Stimulated activated CD4-positive, alpha-beta T cell treated with anti-CD3 and anti-CD28 coated beads, TNF-alpha, amount 100 ng/mL, for 1 hour (primary cell): Measurements from ENCODE around the gene SPTLC2.
"Not testable (repeated sequence)": the region's sequence is repeated elsewhere in the genome, so short reads cannot be mapped to it uniquely, and the experiment has no call there.

Experiments used
- DNase-seq, 3 donors: peaks; one replicate each; pipeline ENCODE4 v3.0.0-alpha.2; 2020; ENCODE audit warnings: low read depth in 3 of 3, low spot score in 1 of 3

Gene SPTLC2

GRCh38 chr14:77590845-77591485 lies 25.5 kb downstream of the SPTLC2 start:
- no peak for DNase-seq

DNA sequence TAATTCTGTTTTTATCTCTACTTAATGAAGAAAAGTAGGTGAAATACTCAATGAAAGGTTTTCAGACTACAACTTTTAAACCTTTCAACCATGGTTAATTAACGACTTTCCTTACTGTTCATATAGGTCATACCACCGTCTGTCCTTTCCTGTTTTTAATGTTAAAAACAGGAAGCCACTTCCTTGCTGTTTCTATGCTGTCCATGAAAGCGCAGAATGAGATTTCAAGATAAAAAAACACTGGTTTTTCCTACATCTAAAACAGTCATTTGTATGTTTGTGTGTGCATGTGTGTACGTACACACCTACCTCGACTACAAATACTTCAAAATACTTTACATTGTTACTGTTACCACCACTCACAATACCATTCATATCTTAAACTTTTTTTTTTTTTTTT lies 27.3 kb downstream of the SPTLC2 start:
- no peak for DNase-seq

GRCh38 chr14:77588411-77589025 lies 27.9 kb downstream of the SPTLC2 start:
- not testable (repeated sequence) for DNase-seq

DNA sequence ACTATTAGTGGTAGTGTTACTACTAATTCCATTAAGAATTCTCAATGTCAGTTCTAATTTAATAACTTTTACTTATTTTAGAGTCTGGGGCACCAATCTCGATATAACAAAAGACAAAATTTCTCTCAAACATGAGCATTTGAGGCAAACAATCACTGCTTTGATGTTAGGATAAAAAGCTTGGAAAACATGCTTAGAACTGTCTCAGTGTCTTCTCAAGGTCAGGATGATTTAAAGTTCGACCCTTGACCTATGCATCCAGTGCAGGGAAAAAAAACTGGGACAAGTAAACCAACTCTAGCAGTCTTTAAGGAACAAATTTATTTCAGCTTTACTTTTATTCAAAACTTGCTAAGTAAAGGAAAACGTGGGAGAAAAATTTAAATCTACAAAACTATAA lies 31.1 kb downstream of the SPTLC2 start:
- DNase-seq: no peak

GRCh38 chr14:77584809-77585208 lies 31.6 kb downstream of the SPTLC2 start:
- DNase-seq: no peak

DNA sequence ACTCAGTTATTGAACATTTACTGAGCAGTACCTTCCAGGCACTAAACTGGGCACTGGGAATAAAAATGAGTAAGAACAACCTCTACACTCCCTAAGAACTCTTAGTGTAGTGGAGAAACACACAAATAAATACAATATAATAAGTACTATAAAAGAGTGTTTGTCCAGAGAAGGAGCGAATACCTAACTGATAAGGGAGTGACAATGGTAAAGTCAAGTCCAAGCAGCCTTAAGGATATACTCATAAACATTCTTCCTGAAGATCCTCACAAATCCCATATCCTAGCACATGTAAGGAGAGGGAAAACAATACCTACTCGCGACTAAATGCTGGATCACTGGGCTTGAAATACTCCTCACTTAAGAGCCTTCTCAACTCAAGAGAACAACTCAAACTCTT lies 32.8 kb downstream of the SPTLC2 start:
- DNase-seq: no peak

- no peak for DNase-seq
Measured at GRCh38 chr14:77582511-77582910, 33.9 kb downstream of the SPTLC2 start.

- DNase-seq: no peak
Measured at GRCh38 chr14:77580964-77581505, 35.4 kb downstream of the SPTLC2 start.

GRCh38 chr14:77580477-77580876 lies 36.0 kb downstream of the SPTLC2 start:
- no peak for DNase-seq

GRCh38 chr14:77579780-77580179 lies 36.7 kb downstream of the SPTLC2 start:
- no peak for DNase-seq

DNA sequence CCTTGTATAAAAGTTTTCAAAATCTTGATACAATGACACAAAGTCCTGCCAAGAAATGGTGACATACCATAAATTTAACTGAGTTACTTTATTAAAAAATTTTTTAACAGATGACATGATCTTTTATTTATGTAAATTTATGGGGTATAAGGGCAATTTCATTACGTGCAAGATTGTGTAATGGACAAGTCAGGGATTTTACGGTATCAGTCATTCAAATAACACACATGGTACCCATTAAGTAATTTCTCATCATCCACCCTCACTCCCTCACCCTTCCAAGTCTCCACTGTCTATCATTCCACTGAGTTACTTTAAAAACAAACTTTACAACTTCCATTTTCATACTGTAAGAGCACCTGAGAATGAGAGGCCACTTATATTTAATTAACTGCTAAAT lies 37.4 kb downstream of the SPTLC2 start:
- DNase-seq: no peak

GRCh38 chr14:77574446-77575115 lies 41.9 kb downstream of the SPTLC2 start:
- no peak for DNase-seq

- DNase-seq: no peak
Measured at GRCh38 chr14:77573964-77574363, 42.5 kb downstream of the SPTLC2 start.

GRCh38 chr14:77570706-77571268 lies 45.6 kb downstream of the SPTLC2 start:
- no peak for DNase-seq

GRCh38 chr14:77565994-77566305 lies 50.5 kb downstream of the SPTLC2 start:
- no peak for DNase-seq

GRCh38 chr14:77565289-77565993 lies 51.0 kb downstream of the SPTLC2 start:
- DNase-seq: no peak

DNA sequence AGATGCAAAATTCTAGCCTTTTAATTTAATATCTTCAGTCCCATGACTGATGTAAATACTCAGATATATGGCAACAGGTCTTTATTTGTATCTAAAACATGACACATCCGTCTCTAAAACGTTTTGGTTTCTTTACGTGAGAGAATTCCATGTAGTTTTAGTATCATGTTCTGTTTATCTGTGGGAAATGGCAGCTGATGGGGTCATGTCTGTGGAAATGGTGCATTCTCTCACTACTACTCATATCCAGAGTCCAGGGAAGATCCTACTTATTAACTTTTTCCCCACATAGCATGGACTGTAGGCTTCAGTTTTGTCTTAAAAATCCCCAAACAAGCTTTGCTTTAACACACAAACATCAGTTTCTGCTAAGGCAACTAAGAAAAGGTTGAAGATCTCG lies 53.8 kb downstream of the SPTLC2 start:
- DNase-seq: no peak

GRCh38 chr14:77561881-77562280 lies 54.6 kb downstream of the SPTLC2 start:
- DNase-seq: no peak

DNA sequence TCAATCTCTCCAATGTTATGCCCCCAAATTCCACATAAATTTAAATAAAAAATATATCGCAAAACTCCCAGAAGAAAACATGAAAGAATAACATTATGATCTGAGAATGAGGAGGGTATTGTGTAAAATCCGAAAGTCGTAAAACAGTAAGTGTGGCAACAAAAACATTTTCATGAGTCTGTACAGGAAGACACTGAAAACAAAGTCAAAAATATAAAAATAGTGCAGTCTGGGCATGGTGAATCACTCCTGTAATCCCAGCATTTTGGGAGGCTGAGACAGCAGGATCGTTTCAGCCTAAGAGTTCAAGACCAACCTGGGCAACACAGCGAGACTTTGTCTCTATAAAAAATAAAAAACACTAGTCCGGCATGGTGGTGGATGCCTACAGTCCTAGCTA lies 57.1 kb downstream of the SPTLC2 start:
- DNase-seq: no peak

- DNase-seq: no peak
Measured at GRCh38 chr14:77557391-77557790, 59.0 kb downstream of the SPTLC2 start.

DNA sequence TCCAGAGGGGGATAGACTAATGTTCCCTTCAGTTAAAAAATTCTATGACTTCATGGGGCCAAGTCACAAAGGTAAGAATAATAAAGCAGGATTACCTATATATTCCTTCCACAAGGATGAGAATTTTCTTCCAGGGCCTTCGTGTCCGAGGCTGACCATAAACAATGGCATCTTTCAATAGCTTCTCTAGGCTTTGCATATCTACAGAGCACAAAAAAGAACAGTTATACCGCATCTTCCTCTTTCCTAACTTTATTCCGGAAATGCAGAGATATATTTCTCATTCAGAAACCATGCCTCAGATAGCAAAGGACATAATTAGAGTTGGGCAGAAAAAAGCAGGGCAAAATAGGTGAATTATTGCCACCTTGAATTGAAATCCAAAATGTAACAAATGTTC lies 59.5 kb downstream of the SPTLC2 start:
- DNase-seq: no peak
